Activated CD4-positive, alpha-beta T cell treated with anti-CD3 and anti-CD28 coated beads for 36 hours (primary cell): ENCODE results near the gene TUBB2B. TPM values are rescaled to one million over a fixed set of nuclear protein-coding genes. Genes with fewer than 3 reads are reported as not detected.

Source experiments
- ATAC-seq: fragments of 200-7000 bp; cut with Tn5 transposase; one replicate; pipeline ENCODE4 v1.10.0; 2021; ENCODE audit warnings: mild to moderate bottlenecking, moderate library complexity
- CTCF ChIA-PET: fragments of 350-600 bp; sonication (Branson Sonifier 250); formaldehyde crosslinking; loops from one replicate; lab custom pipeline; 2021; ENCODE audit warnings: antibody characterized with exemption; lab: Charles Lee
- POLR2A ChIA-PET: fragments of 350-600 bp; sonication (Branson Sonifier 250); formaldehyde crosslinking; loops from one replicate; lab custom pipeline; 2021; ENCODE audit warnings: antibody characterized with exemption, inconsistent platforms; lab: Charles Lee
- DNase-seq: peaks from one replicate; pipeline ENCODE4 v3.0.0-alpha.2; 2020
- H3K27ac Mint-ChIP-seq: one replicate; pipeline ENCODE4 v1.8.0; 2021; ENCODE audit warnings: mixed read lengths
- H3K27me3 Mint-ChIP-seq: one replicate; pipeline ENCODE4 v1.8.0; 2021; ENCODE audit warnings: mixed read lengths
- H3K36me3 Mint-ChIP-seq: one replicate; pipeline ENCODE4 v1.8.0; 2021; ENCODE audit warnings: low read depth, mixed read lengths
- H3K4me1 Mint-ChIP-seq: one replicate; pipeline ENCODE4 v1.8.0; 2021; ENCODE audit warnings: mixed read lengths
- H3K4me3 Mint-ChIP-seq: one replicate; pipeline ENCODE4 v1.8.0; 2021; ENCODE audit warnings: mild to moderate bottlenecking, moderate library complexity, mixed read lengths
- H3K9me3 Mint-ChIP-seq: one replicate; pipeline ENCODE4 v1.8.0; 2021; ENCODE audit warnings: low read depth, mixed read lengths
- intact Hi-C, 2 experiments: fragments of 100-400 bp; cut with DNase I in 1 of 2; cut with micrococcal nuclease in 1 of 2; formaldehyde crosslinking; loops; one replicate each; pipeline versions ENCODE4 v1.14.2 to v1.15.1; 2022 to 2024; cut with DNase I, micrococcal nuclease
- total RNA-seq, 2 experiments: library from RNA; stranded (reverse); gene quantifications; one replicate each; pipeline ENCODE4 v1.2.3, GENCODE V29; 2021

The TUBB2B gene
- total RNA-seq, 2 experiments from 2014 or later = 0.09 TPM; not detected in 1

DNA sequence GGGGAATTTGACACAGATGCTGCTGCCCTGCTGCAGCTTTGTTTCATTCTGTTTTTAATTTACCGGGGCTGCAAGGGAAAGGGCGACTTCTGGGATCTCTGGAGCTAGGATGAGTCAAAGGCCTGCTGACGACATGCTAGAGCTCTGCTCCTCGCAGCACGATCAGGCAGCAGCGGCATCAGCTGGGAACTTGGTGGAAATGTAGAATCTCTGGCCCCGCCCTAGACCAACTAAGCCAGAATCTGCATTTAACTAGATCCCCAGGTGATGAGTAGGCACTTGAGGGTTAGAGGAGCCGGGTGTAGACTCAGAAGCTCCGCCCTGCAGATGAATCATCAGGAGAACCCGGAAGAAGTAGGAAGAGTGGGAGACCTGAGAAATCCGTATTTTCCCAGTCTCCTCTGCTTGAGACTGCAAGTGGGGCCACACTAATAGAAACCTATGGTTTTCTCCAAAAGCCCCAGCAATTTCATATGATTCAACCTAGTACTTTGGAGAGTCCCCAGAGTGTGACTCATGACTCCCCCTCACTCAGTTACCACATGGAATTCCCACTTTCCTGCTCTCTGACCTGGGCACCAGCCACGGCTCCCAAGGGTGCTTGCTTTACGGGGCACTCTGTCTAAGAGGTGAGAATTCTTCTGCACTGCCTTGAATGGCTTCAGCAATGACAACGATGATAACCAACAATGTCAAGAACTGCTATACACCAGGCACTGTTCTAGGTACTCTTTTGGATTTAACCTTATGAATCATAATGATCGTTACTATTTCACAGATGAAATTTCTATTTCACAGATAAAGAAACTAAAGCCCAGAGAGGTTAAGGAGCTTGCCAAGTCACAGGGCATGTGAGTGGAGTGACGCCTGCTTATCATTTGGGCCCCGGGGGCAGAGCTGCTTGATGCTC is 18.1 kb downstream of the TUBB2B start:
- peak overlapping the region; percentile 86 for H3K27ac Mint-ChIP-seq
- peaks cover 28% of the 10 kb centered on the region for H3K4me1 Mint-ChIP-seq
- intact Hi-C loops = loop anchor here (1.0 to 5.0 kb wide), 15 partner anchors 19 to 1099 kb away; partner anchors contain the start of genes BPHL (in 2 of the 2), PSMG4 (in 2 of the 2), NQO2 (in 1 of the 2) and RIPK1 (in 1 of the 2)
- ATAC-seq (peak; percentile 87), DNase-seq (peak; percentile 80)
- no peaks in the 10 kb centered on the region for H3K9me3 Mint-ChIP-seq
- H3K36me3 Mint-ChIP-seq = no peaks in the 10 kb centered on the region
- H3K4me3 Mint-ChIP-seq = peak overlapping the region; percentile 32
- CTCF ChIA-PET = interaction anchor here (0.7 to 3.2 kb wide), 8 partner anchors 15 to 71 kb away, joined by 3 to 17 read pairs (median 4); partner anchors contain the start of genes PSMG4 and TUBB2B
- POLR2A ChIA-PET = interaction anchor here (0.6 to 1.0 kb wide), 6 partner anchors 50 to 824 kb away, joined by 3 to 7 read pairs (median 3); partner anchors contain the start of genes BPHL and TUBB2A
- peaks cover 34% of the 10 kb centered on the region for H3K27me3 Mint-ChIP-seq

DNA sequence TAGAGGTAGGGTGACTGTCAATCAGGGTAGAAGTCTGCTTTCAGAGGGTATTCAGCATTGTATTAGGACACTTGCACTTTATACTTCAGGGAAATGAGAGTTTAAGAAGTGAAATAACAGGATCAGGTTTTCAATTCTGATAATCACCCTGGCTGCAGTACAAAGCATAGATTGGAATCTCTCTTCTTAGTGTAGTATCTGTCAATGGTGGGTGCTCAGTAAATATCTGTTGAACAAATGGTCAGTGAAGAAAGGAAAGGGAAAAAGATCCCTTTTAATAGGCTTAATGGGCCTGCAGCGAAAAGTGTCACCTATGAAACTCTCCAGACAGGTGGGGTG is 18.7 kb downstream of the TUBB2B start:
- H3K9me3 Mint-ChIP-seq = no peaks in the 10 kb centered on the region
- no peaks in the 10 kb centered on the region for H3K36me3 Mint-ChIP-seq
- peak overlapping the region; percentile 86 for H3K27ac Mint-ChIP-seq
- ChIA-PET POLR2A (no interaction called here), CTCF (interaction anchor here (2.2 kb wide), 1 partner anchor 19 kb away, joined by 6 read pairs; the partner anchor contains the start of gene TUBB2B)
- peaks cover 36% of the 10 kb centered on the region for H3K27me3 Mint-ChIP-seq
- H3K4me1 Mint-ChIP-seq = peaks cover 28% of the 10 kb centered on the region
- H3K4me3 Mint-ChIP-seq = peak overlapping the region; percentile 32
- ATAC-seq (no peak), DNase-seq (no peak)
- intact Hi-C loops = loop anchor here (1.0 to 5.0 kb wide), 15 partner anchors 20 to 1098 kb away; partner anchors contain the start of genes BPHL (in 2 of the 2), PSMG4 (in 2 of the 2), NQO2 (in 1 of the 2) and RIPK1 (in 1 of the 2)

DNA sequence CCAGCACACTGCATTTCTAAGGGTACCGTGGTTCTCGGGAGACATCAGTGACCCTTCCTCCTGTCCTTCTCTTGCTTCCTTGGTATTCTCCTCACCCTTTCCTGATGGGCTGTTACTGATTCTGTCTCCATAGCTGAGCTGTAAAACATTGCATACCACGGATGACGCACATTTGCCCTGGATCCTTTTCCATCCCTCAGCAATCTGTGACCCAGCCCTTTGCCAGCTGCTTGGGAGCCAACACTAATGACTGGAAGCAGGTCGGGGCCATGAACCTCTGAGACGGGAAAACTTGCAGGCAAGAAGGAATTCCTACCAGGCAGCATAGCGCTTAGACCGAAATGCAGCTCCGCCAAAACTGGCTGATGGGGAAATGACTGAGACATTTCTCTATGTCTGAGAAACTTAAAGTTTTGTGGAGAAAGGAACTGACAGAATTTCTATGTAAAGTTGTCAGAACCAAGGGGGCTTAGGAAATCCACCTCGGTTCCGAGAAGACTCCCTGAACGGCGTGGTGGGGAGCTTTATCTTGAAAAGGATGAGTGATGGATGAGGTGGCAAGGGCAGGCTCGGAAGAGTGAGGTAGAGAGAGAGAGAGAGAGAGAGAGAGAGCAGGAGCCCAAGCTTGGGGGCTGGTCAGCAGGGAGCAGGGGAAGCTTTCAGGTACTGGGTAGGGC is 19.2 kb downstream of the TUBB2B start:
- intact Hi-C loops = loop anchor here (2.0 to 5.0 kb wide), 8 partner anchors 21 to 1097 kb away; partner anchors contain the start of genes NQO2 (in 1 of the 2), PSMG4 (in 1 of the 2) and SERPINB1 (in 1 of the 2)
- DNase-seq (no peak), ATAC-seq (no peak)
- peak overlapping the region; percentile 32 for H3K4me3 Mint-ChIP-seq
- H3K9me3 Mint-ChIP-seq = peaks cover 3% of the 10 kb centered on the region
- POLR2A ChIA-PET = no interaction called here
- no peaks in the 10 kb centered on the region for H3K36me3 Mint-ChIP-seq
- peaks cover 37% of the 10 kb centered on the region for H3K27me3 Mint-ChIP-seq
- peak overlapping the region; percentile 86 for H3K27ac Mint-ChIP-seq
- CTCF ChIA-PET = interaction anchor here (0.6 to 2.2 kb wide), 3 partner anchors 18 to 82 kb away, joined by 3 to 6 read pairs (median 3); partner anchors contain the start of gene TUBB2B
- peaks cover 28% of the 10 kb centered on the region for H3K4me1 Mint-ChIP-seq

DNA sequence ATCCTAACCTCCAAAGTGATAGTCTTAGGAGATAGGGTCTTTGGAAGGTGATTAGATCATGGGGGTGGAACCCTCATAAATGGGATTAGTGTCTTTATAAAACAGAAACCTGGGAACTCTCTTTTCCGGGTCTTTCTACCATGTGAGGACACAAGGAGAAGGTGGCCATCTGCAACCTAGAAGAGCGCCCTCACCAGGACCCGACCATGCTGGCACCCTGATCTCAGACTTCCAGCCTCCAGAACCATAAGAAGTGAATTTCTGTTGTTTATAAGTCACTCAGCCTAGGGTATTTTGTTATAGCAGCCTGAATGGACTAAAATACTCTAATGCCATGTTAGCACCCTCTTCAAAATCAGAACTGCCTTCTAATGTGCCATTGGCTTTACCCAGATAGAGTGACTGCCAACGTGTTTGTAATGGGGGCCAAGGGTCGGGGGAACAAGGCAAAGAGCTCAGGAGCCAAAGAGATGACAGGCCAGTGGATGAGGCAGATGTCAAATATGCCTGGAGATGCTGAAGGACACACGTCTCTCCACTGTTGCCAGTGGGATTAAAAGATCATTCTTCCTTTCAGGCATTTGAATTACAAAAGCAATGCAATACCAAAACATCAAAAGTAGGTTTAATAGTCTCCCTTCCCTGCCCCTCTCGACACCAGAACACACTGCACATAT is 21.0 kb downstream of the TUBB2B start:
- CTCF ChIA-PET = no interaction called here
- Mint-ChIP-seq H3K4me3 (no peak overlapping the region), H3K36me3 (no peaks in the 10 kb centered on the region), H3K4me1 (peaks cover 28% of the 10 kb centered on the region), H3K9me3 (peaks cover 3% of the 10 kb centered on the region), H3K27me3 (peaks cover 34% of the 10 kb centered on the region), H3K27ac (no peak overlapping the region)
- POLR2A ChIA-PET = interaction anchor here (0.5 kb wide), 1 partner anchor 12 kb away, joined by 4 read pairs; no protein-coding TSS in a partner anchor
- no peak for DNase-seq
- intact Hi-C loops = loop anchor here in 1 of 2 experiments (5.0 kb wide), 1 partner anchor 364 kb away; the partner anchor contains the start of gene SERPINB1
- ATAC-seq = no peak

DNA sequence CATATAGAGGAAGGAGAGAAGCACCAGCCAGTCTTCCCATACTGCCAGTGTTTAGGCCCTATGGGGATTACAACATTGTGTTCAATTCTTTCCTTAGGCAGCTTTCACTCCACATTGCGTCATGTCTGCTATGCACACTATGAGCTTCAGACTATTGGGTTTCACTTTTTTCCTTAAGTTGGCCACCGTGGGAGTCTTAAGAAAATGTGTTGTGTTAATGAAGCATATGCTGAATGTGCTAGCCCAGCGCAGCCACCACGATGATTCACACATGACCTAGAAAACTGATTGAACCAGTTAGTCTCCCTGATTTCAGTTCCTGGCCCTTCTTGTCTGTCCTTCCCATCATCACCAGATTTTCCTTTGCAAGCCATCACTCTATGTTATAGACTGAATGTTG is 21.5 kb downstream of the TUBB2B start:
- DNase-seq (peak; percentile 33), ATAC-seq (no peak)
- peaks cover 34% of the 10 kb centered on the region for H3K27me3 Mint-ChIP-seq
- H3K27ac Mint-ChIP-seq = no peak overlapping the region
- intact Hi-C loops = loop anchor here in 1 of 2 experiments (5.0 kb wide), 1 partner anchor 364 kb away; the partner anchor contains the start of gene SERPINB1
- H3K4me3 Mint-ChIP-seq = no peak overlapping the region
- peaks cover 28% of the 10 kb centered on the region for H3K4me1 Mint-ChIP-seq
- POLR2A ChIA-PET = interaction anchor here (0.5 to 0.6 kb wide), 2 partner anchors 12 to 86 kb away, joined by 4 read pairs; no protein-coding TSS in a partner anchor
- no peaks in the 10 kb centered on the region for H3K36me3 Mint-ChIP-seq
- CTCF ChIA-PET = interaction anchor here (0.6 kb wide), 1 partner anchor 45 kb away, joined by 3 read pairs; no protein-coding TSS in a partner anchor
- peaks cover 3% of the 10 kb centered on the region for H3K9me3 Mint-ChIP-seq

DNA sequence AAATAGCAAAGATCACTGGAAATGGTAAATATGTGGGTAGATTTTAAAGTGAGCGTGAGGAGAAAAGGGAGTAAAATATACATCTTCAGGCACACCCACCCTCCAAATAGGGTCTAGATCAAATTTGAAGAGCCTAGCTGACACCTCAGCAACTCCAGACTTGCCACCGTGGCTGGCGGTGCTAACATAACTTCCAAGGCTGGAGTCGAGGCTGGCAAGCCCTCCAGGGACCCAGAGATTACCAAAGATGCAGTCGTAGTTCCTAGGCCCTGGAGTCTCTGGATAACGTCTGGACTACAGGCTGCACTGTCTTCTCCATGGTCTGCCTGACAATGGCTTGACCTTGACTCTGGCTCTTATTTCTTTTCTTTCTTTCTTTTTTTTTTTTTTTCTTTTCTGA is 22.5 kb downstream of the TUBB2B start:
- H3K27ac Mint-ChIP-seq = no peak overlapping the region
- ChIA-PET POLR2A (interaction anchor here (0.6 kb wide), 1 partner anchor 88 kb away, joined by 8 read pairs; no protein-coding TSS in a partner anchor), CTCF (no interaction called here)
- H3K9me3 Mint-ChIP-seq = peaks cover 3% of the 10 kb centered on the region
- H3K36me3 Mint-ChIP-seq = no peaks in the 10 kb centered on the region
- H3K4me1 Mint-ChIP-seq = peaks cover 23% of the 10 kb centered on the region
- DNase-seq = no peak
- ATAC-seq = no peak
- intact Hi-C loops = loop anchor here in 1 of 2 experiments (5.0 kb wide), 1 partner anchor 363 kb away; the partner anchor contains the start of gene SERPINB1
- no peak overlapping the region for H3K4me3 Mint-ChIP-seq
- peaks cover 34% of the 10 kb centered on the region for H3K27me3 Mint-ChIP-seq

DNA sequence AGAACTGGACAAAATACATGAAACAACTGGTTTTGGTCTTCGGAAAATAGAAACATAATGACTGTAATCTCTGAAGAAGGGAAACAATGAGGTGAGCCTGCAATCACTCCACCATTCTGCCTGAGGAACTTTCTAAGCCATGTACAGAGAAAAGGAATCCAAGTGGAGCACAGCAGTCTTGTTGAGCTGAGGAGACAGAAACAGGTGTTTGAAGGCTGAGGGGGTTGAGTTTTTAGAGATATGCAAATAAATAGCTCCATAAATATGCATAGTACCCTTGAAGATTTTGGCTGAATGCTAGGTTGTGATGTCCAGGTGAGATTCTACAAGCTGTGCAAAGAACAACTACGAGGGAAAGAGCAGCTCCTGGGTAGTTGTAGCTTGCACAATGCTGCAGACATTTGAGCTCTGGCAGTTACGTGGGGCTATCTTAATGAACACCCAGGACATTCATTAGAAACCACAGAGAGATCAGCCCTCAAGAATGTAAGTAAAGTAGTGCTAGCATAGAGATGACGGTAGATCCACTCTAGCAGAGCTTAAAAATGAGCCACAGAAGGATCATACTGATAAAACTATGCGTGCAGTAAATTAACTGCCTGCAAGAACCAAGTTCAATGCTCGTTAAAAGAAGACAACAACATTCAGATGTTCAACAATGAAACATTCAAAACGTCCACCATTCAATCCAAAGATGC is 24.3 kb downstream of the TUBB2B start:
- POLR2A ChIA-PET = no interaction called here

DNA sequence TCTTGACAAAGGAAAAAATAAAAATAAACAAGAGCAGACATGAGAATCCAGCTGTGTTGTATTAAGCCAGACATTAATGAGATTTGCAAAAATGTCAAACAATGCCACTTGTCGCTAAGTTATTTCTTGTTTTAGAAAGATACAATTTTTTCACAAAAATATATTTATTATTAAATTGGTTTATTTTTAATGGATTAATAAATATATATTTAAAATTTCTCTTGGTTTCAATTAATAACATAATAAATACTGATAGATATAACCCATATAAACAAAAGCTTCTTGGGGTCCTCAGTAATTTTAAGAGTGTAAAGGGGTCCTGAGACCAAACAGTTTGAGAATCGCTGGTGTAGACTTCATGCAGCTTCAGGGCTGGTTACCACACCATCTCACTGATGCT is 26.1 kb downstream of the TUBB2B start:
- intact Hi-C loops = no loop called here
- CTCF ChIA-PET = interaction anchor here (0.6 kb wide), 1 partner anchor 33 kb away, joined by 3 read pairs; no protein-coding TSS in a partner anchor
- no peak overlapping the region for H3K27ac Mint-ChIP-seq
- H3K4me3 Mint-ChIP-seq = no peak overlapping the region
- peaks cover 29% of the 10 kb centered on the region for H3K27me3 Mint-ChIP-seq
- POLR2A ChIA-PET = no interaction called here
- no peaks in the 10 kb centered on the region for H3K36me3 Mint-ChIP-seq
- H3K4me1 Mint-ChIP-seq = peaks cover 2% of the 10 kb centered on the region
- ATAC-seq = no peak
- H3K9me3 Mint-ChIP-seq = peaks cover 3% of the 10 kb centered on the region
- DNase-seq = no peak

More for the DNA sequence above, 24.3 kb downstream of the TUBB2B start:
- H3K27ac Mint-ChIP-seq = no peak overlapping the region
- intact Hi-C loops = no loop called here
- no peaks in the 10 kb centered on the region for H3K36me3 Mint-ChIP-seq
- peaks cover 38% of the 10 kb centered on the region for H3K27me3 Mint-ChIP-seq
- peaks cover 3% of the 10 kb centered on the region for H3K9me3 Mint-ChIP-seq
- CTCF ChIA-PET = interaction anchor here (0.6 to 1.2 kb wide), 5 partner anchors 10 to 367 kb away, joined by 3 read pairs; no protein-coding TSS in a partner anchor
- H3K4me1 Mint-ChIP-seq = peaks cover 5% of the 10 kb centered on the region
- DNase-seq = no peak
- no peak overlapping the region for H3K4me3 Mint-ChIP-seq
- no peak for ATAC-seq

DNA sequence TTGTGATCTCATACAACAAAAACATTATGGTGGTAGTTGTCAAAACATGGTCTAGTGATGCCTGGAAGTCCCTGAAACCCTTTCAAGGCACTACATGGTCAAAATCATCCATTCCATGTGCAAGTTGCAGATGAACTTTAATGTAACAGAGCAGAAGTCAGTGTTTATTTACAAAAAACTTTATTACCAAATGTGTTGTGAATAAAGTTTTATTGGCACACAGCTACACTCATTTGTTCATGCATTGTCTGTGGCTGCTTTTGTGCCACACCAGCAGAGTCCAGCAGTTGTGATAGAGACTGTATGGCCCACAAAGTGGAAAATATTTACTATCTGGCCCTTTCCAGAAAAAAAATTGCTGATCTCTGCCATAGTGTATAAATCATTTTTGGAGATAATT is 26.8 kb downstream of the TUBB2B start:
- H3K9me3 Mint-ChIP-seq = peaks cover 3% of the 10 kb centered on the region
- H3K4me3 Mint-ChIP-seq = no peak overlapping the region
- intact Hi-C loops = no loop called here
- POLR2A ChIA-PET = no interaction called here
- no peaks in the 10 kb centered on the region for H3K4me1 Mint-ChIP-seq
- no peak overlapping the region for H3K27ac Mint-ChIP-seq
- no peak for ATAC-seq
- no peak for DNase-seq
- peaks cover 23% of the 10 kb centered on the region for H3K27me3 Mint-ChIP-seq
- H3K36me3 Mint-ChIP-seq = no peaks in the 10 kb centered on the region
- CTCF ChIA-PET = no interaction called here

DNA sequence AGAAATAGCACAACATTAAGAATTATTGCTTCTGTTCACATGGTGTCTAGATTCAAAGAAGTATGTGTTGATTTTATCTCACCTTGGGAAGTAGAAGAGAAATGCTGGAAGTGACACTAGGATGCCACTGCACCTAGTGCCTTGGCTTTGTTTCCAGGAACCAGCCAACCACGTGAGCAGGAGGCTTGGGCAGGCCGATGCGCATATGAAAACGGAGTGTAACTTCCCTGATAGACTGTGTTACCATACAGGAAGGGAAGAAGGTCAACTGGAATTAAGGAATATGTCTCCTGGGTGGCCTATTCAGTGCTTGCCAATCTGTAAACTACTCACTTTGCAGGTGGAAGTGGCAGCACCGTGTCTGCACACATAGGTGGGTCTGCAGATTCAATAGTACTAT is 28.1 kb downstream of the TUBB2B start:
- ATAC-seq (no peak), DNase-seq (no peak)
- ChIA-PET CTCF (interaction anchor here (0.7 kb wide), 1 partner anchor 59 kb away, joined by 3 read pairs; no protein-coding TSS in a partner anchor), POLR2A (no interaction called here)
- Mint-ChIP-seq H3K36me3 (no peaks in the 10 kb centered on the region), H3K9me3 (peaks cover 3% of the 10 kb centered on the region), H3K27me3 (peaks cover 20% of the 10 kb centered on the region), H3K4me1 (no peaks in the 10 kb centered on the region), H3K4me3 (no peak overlapping the region), H3K27ac (no peak overlapping the region)
- intact Hi-C loops = no loop called here
